H1 (cell line): ENCODE measurements around the gene TRIOBP. TPM values are rescaled to one million over a fixed set of nuclear protein-coding genes. Genes with fewer than 3 reads are reported as not detected.

ENCODE experiments used
- CTCF ChIP-seq, 3 experiments: IDR thresholded peaks; 1 replicate in 2 of 3; 2 replicates in 1 of 3; pipeline versions ENCODE4 v1.5.1 to v1.6.1; 2011; ENCODE audit warnings: low read length in 3 of 3, mild to moderate bottlenecking in 3 of 3, inconsistent platforms in 2 of 3, low read depth in 1 of 3, moderate library complexity in 1 of 3; ENCODE audit not compliant: insufficient read depth in 1 of 3; ENCODE audit errors: control extremely low read depth in 1 of 3
- GABPA ChIP-seq: IDR thresholded peaks from 2 replicates; pipeline ENCODE4 v1.6.1; 2011; ENCODE audit warnings: mild to moderate bottlenecking, low read length, moderate library complexity, borderline replicate concordance; ENCODE audit not compliant: insufficient read depth
- KDM1A ChIP-seq: fragments of 200-600, 300-600 bp; sonication (generic); IDR thresholded peaks from 2 replicates; pipeline ENCODE4 v1.7.1; 2016; ENCODE audit warnings: mild to moderate bottlenecking, low read length, borderline replicate concordance
- MAX ChIP-seq: IDR thresholded peaks from 2 replicates; pipeline ENCODE4 v1.6.1; 2012; ENCODE audit warnings: inconsistent platforms
- RAD21 ChIP-seq, 2 experiments: IDR thresholded peaks in 1 of 2; conservative IDR thresholded peaks in 1 of 2; 2 replicates each; pipeline ENCODE4 v1.6.1; 2011; ENCODE audit warnings: low read depth in 2 of 2, low read length in 2 of 2, improper control_type of control experiment in 1 of 2, inconsistent platforms in 1 of 2, mild to moderate bottlenecking in 1 of 2, moderate library complexity in 1 of 2
- SUZ12 ChIP-seq: fragments of 200-600 bp; sonication (generic); IDR thresholded peaks from 2 replicates; pipeline ENCODE4 v1.6.1; 2012; ENCODE audit warnings: mild to moderate bottlenecking, inconsistent platforms, low read length, moderate library complexity, mixed read lengths
- TAF7 ChIP-seq: optimal IDR thresholded peaks from 2 replicates; pipeline ENCODE3; 2011; ENCODE audit warnings: low read depth, mild to moderate bottlenecking, inconsistent platforms, low read length, moderate library complexity, borderline replicate concordance
- polyA plus RNA-seq, 7 experiments: library from polyadenylated mRNA; depleted of rRNA in 3 of 7; stranded (reverse) in 5 of 7; unstranded in 2 of 7; fragments of >200 nt in 5 of 7; fragments of 200-250 nt in 2 of 7; gene quantifications; 1 replicate in 5 of 7; 2 replicates in 1 of 7; 4 replicates in 1 of 7; pipeline versions ENCODE4 v1.2.1 to v1.2.3, GENCODE V29; 2011 to 2013; ENCODE audit warnings: missing spikeins in 2 of 7, mixed read lengths in 2 of 7
- total RNA-seq: library from RNA; stranded (reverse); fragmentation: NEBNext Ultra II Directional; extraction: Animal tissue kit (Norgen Biotek cat#: 25700); gene quantifications from 2 replicates; pipeline ENCODE4 v1.2.1, GENCODE V29; 2021

The TRIOBP gene
- total and polyA plus RNA-seq, 2 of the 8 experiments (the other 6 are each of a cell fraction or from before 2014, with no cell fraction given), result 18.2 to 27.3 TPM

- TF ChIP-seq GABPA, result no peak
- TF ChIP-seq RAD21 (IDR thresholded peaks at IDR 0.05 in 1 of 2, conservative IDR thresholded peaks at IDR 0.05 in 1 of 2; ENCODE audit: low read depth in 2 of 2, low read length in 2 of 2), result no peak
- TF ChIP-seq CTCF (IDR thresholded peaks at IDR 0.05; ENCODE audit: control extremely low read depth in 1 of 3, insufficient read depth in 1 of 3, low read depth in 1 of 3, low read length in 3 of 3), result no peak
- TF ChIP-seq KDM1A, result no peak
- TF ChIP-seq MAX, result no peak
- no peak for TF ChIP-seq TAF7
- no peak for TF ChIP-seq SUZ12
These were observed 119.8 kb downstream of the TRIOBP start (continued) for GRCh38 chr22:37816543-37817180.
